Mesendoderm (in vitro differentiated cells): ENCODE data around the gene ABCA4.

Experiments
- DNase-seq: peaks from one replicate; pipeline ENCODE4 v3.0.0; 2013
- H2AK5ac ChIP-seq: 2 replicates; pipeline ENCODE4 v1.6.1; 2013; ENCODE audit warnings: low read length, inconsistent platforms
- H2BK120ac ChIP-seq: 2 replicates; pipeline ENCODE4 v1.6.1; 2013; ENCODE audit warnings: low read depth, mild to moderate bottlenecking, low read length, moderate library complexity, mixed read lengths
- H2BK15ac ChIP-seq: replicated peaks from 2 replicates; pipeline ENCODE4 v1.6.1; 2013; ENCODE audit warnings: low read depth, mild to moderate bottlenecking, moderate library complexity
- H2BK5ac ChIP-seq: 2 replicates; pipeline ENCODE4 v1.6.1; 2013; ENCODE audit warnings: low read length, inconsistent platforms
- H3K18ac ChIP-seq: 2 replicates; pipeline ENCODE4 v1.6.1; 2013; ENCODE audit warnings: mild to moderate bottlenecking, low read length, mixed read lengths
- H3K23ac ChIP-seq: one replicate; pipeline ENCODE4 v1.6.1; 2013; ENCODE audit warnings: low read length
- H3K27ac ChIP-seq: 2 replicates; pipeline ENCODE4 v1.5.1; 2013; ENCODE audit warnings: low read depth, mild to moderate bottlenecking, inconsistent platforms, low read length, moderate library complexity
- H3K27me3 ChIP-seq: 2 replicates; pipeline ENCODE4 v1.6.1; 2013; ENCODE audit warnings: low read length, control low read depth, mild to moderate bottlenecking, inconsistent platforms; ENCODE audit not compliant: insufficient read depth, poor library complexity
- H3K36me3 ChIP-seq: 2 replicates; pipeline ENCODE4 v1.6.1; 2013; ENCODE audit warnings: low read length, inconsistent platforms; ENCODE audit not compliant: control insufficient read depth, insufficient read depth
- H3K4ac ChIP-seq: one replicate; pipeline ENCODE4 v1.6.1; 2013; ENCODE audit warnings: low read depth, mild to moderate bottlenecking, low read length, moderate library complexity
- H3K4me1 ChIP-seq: 2 replicates; pipeline ENCODE4 v1.6.1; 2013; ENCODE audit warnings: low read depth, low read length, inconsistent platforms; ENCODE audit not compliant: control insufficient read depth
- H3K4me2 ChIP-seq: 2 replicates; pipeline ENCODE4 v1.6.1; 2013; ENCODE audit warnings: low read length
- H3K4me3 ChIP-seq: 2 replicates; pipeline ENCODE4 v1.5.1; 2013; ENCODE audit warnings: mild to moderate bottlenecking, low read length
- H3K56ac ChIP-seq: one replicate; pipeline ENCODE4 v1.6.1; 2013; ENCODE audit warnings: low read length
- H3K79me1 ChIP-seq: 2 replicates; pipeline ENCODE4 v1.6.1; 2013; ENCODE audit warnings: low read length, inconsistent platforms
- H3K79me2 ChIP-seq: 2 replicates; pipeline ENCODE4 v1.6.1; 2013; ENCODE audit warnings: mild to moderate bottlenecking, low read length; ENCODE audit not compliant: control insufficient read depth, insufficient read depth
- H3K9ac ChIP-seq: 2 replicates; pipeline ENCODE4 v1.6.1; 2013; ENCODE audit warnings: low read length, inconsistent platforms
- H4K5ac ChIP-seq: one replicate; pipeline ENCODE4 v1.6.1; 2013; ENCODE audit warnings: low read length
- H4K8ac ChIP-seq: one replicate; pipeline ENCODE4 v1.6.1; 2013; ENCODE audit warnings: low read depth, mild to moderate bottlenecking, control low read depth, low read length, moderate library complexity
- WGBS: extraction: QIAGEN DNeasy Blood & Tissue Kit; methylation state at CpG from one replicate; pipeline ENCODE4 v1.1.7; 2013; ENCODE audit warnings: low lambda C conversion rate, missing lambda C conversion rate; ENCODE audit not compliant: insufficient coverage; ENCODE audit errors: extremely low coverage; 5-methylcytosine and 5-hydroxymethylcytosine counted together

Gene ABCA4

GRCh38 chr1:94038511-94038910 is 82.4 kb downstream of the ABCA4 start:
- Histone ChIP-seq H4K8ac (no peak overlapping the region), H3K18ac (no peak overlapping the region), H3K4me2 (no peak overlapping the region), H3K36me3 (no peaks in the 10 kb centered on the region), H2BK5ac (no peak overlapping the region), H3K23ac (no peak overlapping the region), H3K9ac (no peak overlapping the region), H3K4me3 (no peak overlapping the region), H2BK120ac (no peak overlapping the region), H3K4me1 (peaks cover 3% of the 10 kb centered on the region), H2AK5ac (no peak overlapping the region), H3K27me3 (no peaks in the 10 kb centered on the region), H3K27ac (no peak overlapping the region), H3K79me2 (no peaks in the 10 kb centered on the region), H2BK15ac (no peak overlapping the region), H3K56ac (no peak overlapping the region), H4K5ac (no peak overlapping the region), H3K79me1 (no peaks in the 10 kb centered on the region), H3K4ac (no peak overlapping the region)
- WGBS, result no CpG with 5 or more reads among the region's 3 CpGs
- no peak for DNase-seq

DNA sequence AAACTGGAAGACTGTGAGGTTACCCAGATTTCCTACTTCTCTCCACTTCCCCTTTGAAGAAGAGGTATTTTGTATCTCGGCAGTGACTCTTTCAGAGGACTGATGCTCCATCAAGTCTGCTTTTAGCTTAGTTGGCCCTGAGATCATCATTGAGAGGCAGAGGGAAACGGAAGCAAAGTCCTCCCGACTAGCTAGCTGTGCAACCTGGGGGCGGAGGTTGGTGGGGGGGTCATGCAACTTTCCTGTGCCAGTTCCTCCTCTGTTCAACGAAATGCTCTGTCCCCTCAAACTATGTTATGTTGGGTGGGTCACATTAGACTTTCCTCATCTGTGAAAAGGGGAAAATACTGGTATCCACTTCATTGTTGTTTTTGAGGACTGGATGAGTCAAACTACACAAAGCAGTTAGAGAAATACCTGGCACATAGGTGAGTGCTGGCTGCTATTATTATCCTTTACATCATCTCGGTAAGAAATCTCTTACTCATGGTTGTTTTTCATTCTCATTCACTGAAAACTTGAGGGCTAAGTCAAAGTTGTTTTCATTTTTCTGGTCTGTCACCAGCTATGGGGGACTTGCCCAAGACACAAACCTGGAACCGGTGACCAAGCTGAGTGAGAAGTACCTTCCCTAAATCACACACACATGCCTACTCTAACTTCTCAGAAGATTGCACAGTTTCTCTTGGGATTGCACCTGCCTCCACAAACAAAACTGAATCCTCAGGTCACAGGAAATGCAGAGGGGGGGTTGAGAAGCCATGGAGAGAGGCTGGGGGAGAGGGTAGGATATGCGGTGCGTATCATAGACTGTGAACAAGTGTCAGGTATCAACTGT is 83.3 kb downstream of the ABCA4 start:
- Histone ChIP-seq H3K4me3 (no peak overlapping the region), H3K56ac (no peak overlapping the region), H3K4ac (no peak overlapping the region), H2BK15ac (no peak overlapping the region), H3K9ac (no peak overlapping the region), H3K79me2 (no peaks in the 10 kb centered on the region), H3K36me3 (no peaks in the 10 kb centered on the region), H3K18ac (no peak overlapping the region), H3K4me1 (peaks cover 3% of the 10 kb centered on the region), H4K8ac (no peak overlapping the region), H3K27ac (no peak overlapping the region), H2AK5ac (no peak overlapping the region), H2BK120ac (no peak overlapping the region), H3K79me1 (no peaks in the 10 kb centered on the region), H3K23ac (no peak overlapping the region), H3K27me3 (no peaks in the 10 kb centered on the region), H4K5ac (no peak overlapping the region), H2BK5ac (no peak overlapping the region), H3K4me2 (no peak overlapping the region)
- no peak for DNase-seq
- WGBS, result no CpG with 5 or more reads among the region's 9 CpGs

GRCh38 chr1:94036730-94037129 is 84.2 kb downstream of the ABCA4 start:
- H3K23ac ChIP-seq, result no peak overlapping the region
- H3K56ac ChIP-seq, result no peak overlapping the region
- no peaks in the 10 kb centered on the region for H3K79me1 ChIP-seq
- H3K4me3 ChIP-seq, result no peak overlapping the region
- H3K18ac ChIP-seq, result no peak overlapping the region
- no peak overlapping the region for H3K4ac ChIP-seq
- H3K9ac ChIP-seq, result no peak overlapping the region
- no peaks in the 10 kb centered on the region for H3K27me3 ChIP-seq
- H3K4me1 ChIP-seq, result peaks cover 3% of the 10 kb centered on the region
- no peak for DNase-seq
- no peak overlapping the region for H3K4me2 ChIP-seq
- H3K79me2 ChIP-seq, result no peaks in the 10 kb centered on the region
- no peak overlapping the region for H4K8ac ChIP-seq
- no peak overlapping the region for H2AK5ac ChIP-seq
- H3K27ac ChIP-seq, result no peak overlapping the region
- no peak overlapping the region for H2BK15ac ChIP-seq
- H4K5ac ChIP-seq, result no peak overlapping the region
- H3K36me3 ChIP-seq, result no peaks in the 10 kb centered on the region
- no peak overlapping the region for H2BK120ac ChIP-seq
- H2BK5ac ChIP-seq, result no peak overlapping the region
- no CpG with 5 or more reads among the region's 6 CpGs for WGBS

- H3K4me1 ChIP-seq, result no peaks in the 10 kb centered on the region
- DNase-seq, result no peak
- no peak overlapping the region for H2BK5ac ChIP-seq
- no peak overlapping the region for H3K18ac ChIP-seq
- no peak overlapping the region for H4K8ac ChIP-seq
- H3K4ac ChIP-seq, result no peak overlapping the region
- H3K4me3 ChIP-seq, result no peak overlapping the region
- no peaks in the 10 kb centered on the region for H3K79me1 ChIP-seq
- H3K9ac ChIP-seq, result no peak overlapping the region
- H4K5ac ChIP-seq, result no peak overlapping the region
- H3K23ac ChIP-seq, result no peak overlapping the region
- no peaks in the 10 kb centered on the region for H3K36me3 ChIP-seq
- no CpG with 5 or more reads among the region's 3 CpGs for WGBS
- H3K56ac ChIP-seq, result no peak overlapping the region
- H2BK120ac ChIP-seq, result no peak overlapping the region
- H3K79me2 ChIP-seq, result no peaks in the 10 kb centered on the region
- no peak overlapping the region for H2BK15ac ChIP-seq
- no peak overlapping the region for H2AK5ac ChIP-seq
- no peak overlapping the region for H3K27ac ChIP-seq
- no peak overlapping the region for H3K4me2 ChIP-seq
- no peaks in the 10 kb centered on the region for H3K27me3 ChIP-seq
Measured at GRCh38 chr1:94033849-94034248, 87.1 kb downstream of the ABCA4 start.

GRCh38 chr1:94032637-94033036 is 88.3 kb downstream of the ABCA4 start:
- no peaks in the 10 kb centered on the region for H3K79me2 ChIP-seq
- H3K4me1 ChIP-seq, result no peaks in the 10 kb centered on the region
- no peak overlapping the region for H2BK5ac ChIP-seq
- no peak overlapping the region for H2BK120ac ChIP-seq
- no peaks in the 10 kb centered on the region for H3K79me1 ChIP-seq
- no peak overlapping the region for H3K18ac ChIP-seq
- H3K23ac ChIP-seq, result no peak overlapping the region
- no peak overlapping the region for H4K8ac ChIP-seq
- H3K56ac ChIP-seq, result no peak overlapping the region
- H3K36me3 ChIP-seq, result no peaks in the 10 kb centered on the region
- WGBS, result no CpG with 5 or more reads among the region's 3 CpGs
- H3K9ac ChIP-seq, result no peak overlapping the region
- no peak for DNase-seq
- H2AK5ac ChIP-seq, result no peak overlapping the region
- H3K4me3 ChIP-seq, result no peak overlapping the region
- no peak overlapping the region for H3K4me2 ChIP-seq
- no peak overlapping the region for H3K27ac ChIP-seq
- no peak overlapping the region for H2BK15ac ChIP-seq
- no peak overlapping the region for H3K4ac ChIP-seq
- no peaks in the 10 kb centered on the region for H3K27me3 ChIP-seq
- H4K5ac ChIP-seq, result no peak overlapping the region

DNA sequence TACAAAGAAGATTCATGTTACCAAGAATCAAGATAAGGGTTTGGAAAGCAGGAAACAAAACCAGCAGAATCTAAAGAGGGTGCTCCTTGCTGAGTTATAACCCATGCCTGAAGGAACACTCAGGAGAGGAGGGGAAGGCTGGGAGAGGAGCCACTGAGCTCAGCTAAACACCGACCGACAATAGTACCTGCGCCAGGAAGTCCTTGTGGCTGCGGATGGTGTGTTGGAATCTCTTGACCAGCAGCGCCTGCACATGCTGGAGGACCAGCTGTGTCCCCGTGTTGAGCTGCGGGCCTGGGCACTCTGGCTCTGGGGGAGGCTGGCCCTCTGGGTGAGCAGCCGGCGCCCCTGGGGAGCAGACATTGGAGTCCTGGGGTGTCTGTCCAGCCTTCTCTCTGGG is 89.4 kb downstream of the ABCA4 start:
- no CpG with 5 or more reads among the region's 9 CpGs for WGBS
- H3K4ac ChIP-seq, result no peak overlapping the region
- no peak overlapping the region for H2AK5ac ChIP-seq
- H4K8ac ChIP-seq, result no peak overlapping the region
- no peak overlapping the region for H3K18ac ChIP-seq
- H3K27me3 ChIP-seq, result no peaks in the 10 kb centered on the region
- H2BK5ac ChIP-seq, result no peak overlapping the region
- H2BK120ac ChIP-seq, result no peak overlapping the region
- no peaks in the 10 kb centered on the region for H3K4me1 ChIP-seq
- no peak for DNase-seq
- no peaks in the 10 kb centered on the region for H3K79me2 ChIP-seq
- H3K79me1 ChIP-seq, result no peaks in the 10 kb centered on the region
- H2BK15ac ChIP-seq, result no peak overlapping the region
- no peak overlapping the region for H3K27ac ChIP-seq
- H3K56ac ChIP-seq, result no peak overlapping the region
- no peak overlapping the region for H3K9ac ChIP-seq
- no peak overlapping the region for H3K4me2 ChIP-seq
- no peak overlapping the region for H3K4me3 ChIP-seq
- no peak overlapping the region for H4K5ac ChIP-seq
- no peak overlapping the region for H3K23ac ChIP-seq
- H3K36me3 ChIP-seq, result no peaks in the 10 kb centered on the region
